ENCODE results near the gene STC2.
"Not testable (repeated sequence)": the region's sequence is repeated elsewhere in the genome, so short reads cannot be mapped to it uniquely, and the experiment has no call there.

STC2 gene

DNA sequence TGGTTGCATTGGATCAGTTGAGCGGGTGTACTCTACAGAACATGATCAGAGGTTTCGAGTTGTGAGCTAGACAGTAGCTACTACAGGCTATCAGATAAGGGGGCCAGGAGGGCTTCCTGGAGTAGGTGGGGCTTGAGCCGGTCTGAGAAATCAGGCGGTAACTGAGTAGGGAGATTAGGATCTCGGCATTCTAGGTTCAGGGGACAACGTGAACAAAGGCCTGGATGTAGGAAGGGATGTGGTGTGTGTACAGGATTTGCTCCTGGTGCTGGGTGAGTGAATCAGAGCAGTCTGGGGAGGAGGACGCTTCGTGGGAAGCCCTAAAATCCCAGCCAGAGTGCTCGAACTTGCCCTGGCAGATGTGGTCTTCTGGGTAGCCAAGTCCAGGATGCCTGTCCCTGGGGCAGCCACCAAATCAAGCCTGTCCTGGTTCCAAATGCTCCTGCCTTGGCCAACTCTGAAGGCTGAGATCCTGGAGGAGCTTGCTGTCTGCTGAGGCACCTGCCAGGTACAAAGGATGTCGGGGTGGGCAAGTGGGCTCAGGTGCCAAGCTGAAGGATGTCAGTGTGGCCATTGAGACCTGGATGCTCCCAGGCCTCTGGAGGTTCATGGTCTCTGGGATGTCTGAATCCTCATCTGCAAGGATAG, 33.4 kb downstream of the STC2 start:
- DNase-seq (ENCODE audit: low spot score), result no peak

DNA sequence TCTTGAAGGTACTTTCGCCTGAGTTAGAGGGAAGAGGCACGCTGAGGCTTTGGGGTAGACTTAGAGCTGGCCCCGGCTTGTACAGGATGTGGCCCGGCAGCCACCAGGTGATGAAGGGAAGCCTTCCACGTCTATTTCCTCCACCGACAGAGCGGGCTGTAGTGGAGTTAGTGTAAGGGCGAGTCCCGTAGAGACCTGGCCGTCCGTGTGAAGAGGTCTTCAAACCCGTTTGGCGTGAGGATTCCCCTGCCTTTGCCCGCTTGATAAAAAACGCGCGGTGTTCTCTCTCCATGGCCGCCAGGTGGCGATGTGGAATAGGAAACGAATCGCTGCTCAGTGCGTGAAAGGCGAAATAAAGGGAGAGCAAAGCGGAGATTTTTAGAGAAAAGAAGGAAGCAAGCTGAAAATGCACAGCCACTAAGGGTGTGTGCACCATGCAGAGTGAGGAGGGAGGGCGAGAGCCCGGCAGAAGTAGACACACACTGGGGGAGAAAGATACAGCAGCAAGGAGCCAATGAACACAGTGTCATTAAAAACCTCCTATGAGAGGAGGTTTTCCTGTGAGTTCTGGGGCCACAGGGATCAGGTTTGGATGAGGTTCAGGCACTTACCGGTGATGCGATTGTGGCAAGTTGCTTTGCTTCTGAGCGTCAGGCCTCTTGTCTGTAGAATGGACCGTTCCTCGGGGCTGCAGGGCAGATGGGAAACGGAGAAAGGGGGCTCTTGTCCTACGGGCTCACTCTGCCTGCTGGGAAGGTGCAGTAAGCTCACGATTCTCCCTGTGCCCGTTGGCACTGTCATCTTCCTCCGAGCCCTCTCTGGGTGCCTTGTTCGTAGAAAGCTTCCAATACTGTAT, 34.2 kb downstream of the STC2 start:
- DNase-seq (ENCODE audit: low spot score), result peak; percentile 53

DNA sequence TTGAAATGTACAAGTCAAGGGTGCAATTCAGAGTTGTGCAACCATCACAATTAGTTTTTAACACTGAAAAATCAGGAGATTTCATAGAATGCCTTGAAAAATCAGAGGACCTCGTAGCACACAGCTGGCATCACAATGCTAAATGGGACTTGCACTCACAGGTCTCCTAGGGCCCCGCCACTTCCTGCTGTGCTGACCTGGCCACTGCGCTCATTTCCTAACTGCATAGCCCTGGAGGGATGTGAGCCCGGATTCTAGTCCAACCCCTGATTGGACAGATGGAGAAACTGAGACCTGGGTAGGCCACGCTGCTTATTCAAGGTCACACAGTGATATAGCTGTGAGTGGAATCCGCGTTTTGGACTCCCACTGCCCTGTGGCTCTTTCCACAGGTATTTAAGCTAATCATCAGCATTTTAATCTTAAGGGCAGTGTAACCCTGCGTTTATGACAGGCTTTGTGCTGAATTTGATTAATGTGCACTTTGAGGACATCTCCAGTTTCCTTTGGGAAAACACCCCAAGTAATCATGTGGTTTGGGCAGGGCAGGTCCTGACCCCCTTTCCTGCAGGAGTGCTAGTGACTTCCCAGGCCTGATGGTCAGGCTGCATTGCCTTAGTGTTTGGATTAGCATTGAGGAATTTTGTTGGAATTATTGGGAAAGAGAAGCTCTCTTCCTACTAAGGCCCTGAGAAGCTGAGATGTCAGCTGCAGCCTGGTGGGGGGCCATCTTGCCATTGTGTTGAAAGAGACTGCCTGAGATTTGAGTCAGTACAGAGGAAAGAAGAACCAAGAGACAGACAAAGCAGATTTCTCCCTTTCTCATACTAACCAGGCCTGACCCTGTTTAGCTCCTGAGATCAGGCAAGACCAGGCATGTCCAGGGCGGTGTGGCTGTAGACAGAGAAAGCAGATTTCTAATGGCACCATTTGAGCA, 36.2 kb downstream of the STC2 start:
- no peak for DNase-seq (ENCODE audit: low spot score)

- no peak for DNase-seq (ENCODE audit: low spot score)
Measured at GRCh38 chr5:173290477-173291131, 37.6 kb downstream of the STC2 start.

DNA sequence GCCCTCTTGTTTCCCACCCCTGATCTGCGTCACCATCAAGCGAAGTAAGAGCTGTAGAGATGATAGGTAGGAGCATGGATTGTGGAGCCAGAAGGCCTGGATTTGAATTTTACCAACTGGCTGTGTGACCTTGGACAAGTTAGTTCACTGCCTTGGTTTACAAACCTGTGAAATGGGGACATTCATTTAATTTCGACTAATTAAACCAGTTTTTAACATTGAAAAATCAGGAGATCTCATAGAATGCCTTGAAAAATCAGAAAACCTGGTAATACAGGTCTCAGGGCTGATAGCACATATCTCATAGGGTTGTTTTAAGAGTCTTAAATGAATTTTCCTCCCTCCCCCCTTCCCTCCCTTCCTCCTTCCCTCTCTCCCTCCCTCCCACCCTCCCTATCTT, 38.8 kb downstream of the STC2 start:
- DNase-seq (ENCODE audit: low spot score), result no peak

GRCh38 chr5:173288632-173289031, 39.6 kb downstream of the STC2 start:
- DNase-seq (ENCODE audit: low spot score), result no peak

DNA sequence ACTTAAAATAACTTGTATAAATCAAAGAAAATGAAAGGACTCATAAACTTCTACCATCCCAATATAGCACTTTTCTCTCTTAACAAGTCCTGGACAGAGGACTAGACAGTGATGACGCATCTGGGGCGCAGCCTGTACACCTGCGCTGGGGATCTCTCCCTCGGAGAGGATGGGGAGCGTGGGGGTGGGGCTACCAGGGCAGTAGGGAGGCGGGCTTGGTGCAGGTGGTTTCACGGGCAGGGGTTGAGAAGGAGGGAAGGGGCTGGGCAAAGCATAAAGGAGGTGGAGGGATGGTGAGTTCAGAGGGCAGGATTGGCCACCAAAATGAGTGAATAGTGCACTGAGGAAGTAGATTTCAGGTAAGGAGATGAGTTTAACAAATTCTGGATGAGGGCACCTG, 41.1 kb downstream of the STC2 start:
- DNase-seq (ENCODE audit: low spot score), result no peak

DNA sequence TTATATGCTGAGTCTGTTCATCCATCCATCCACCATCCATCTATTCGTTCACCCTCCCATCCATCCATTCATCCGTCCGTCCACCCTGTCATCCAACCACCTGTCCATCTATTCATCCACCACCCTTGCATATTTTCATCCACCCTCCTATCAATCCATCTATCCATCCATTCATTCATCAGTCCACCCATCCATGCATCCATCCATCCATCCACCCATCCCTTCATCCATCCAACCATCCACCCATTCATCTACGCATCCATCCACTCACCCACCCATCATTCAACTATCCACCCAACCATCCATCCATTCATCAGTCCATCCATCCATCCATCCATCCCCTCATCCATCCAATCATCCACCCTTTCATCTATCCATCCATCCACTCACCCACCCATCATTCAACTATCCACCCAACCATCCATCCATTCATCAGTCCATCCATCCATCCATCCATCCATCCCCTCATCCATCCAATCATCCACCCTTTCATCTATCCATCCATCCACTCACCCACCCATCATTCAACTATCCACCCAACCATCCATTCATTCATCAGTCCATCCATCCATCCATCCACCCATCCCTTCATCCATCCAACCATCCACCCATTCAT, 43.8 kb downstream of the STC2 start:
- DNase-seq (ENCODE audit: low spot score), result not testable (repeated sequence)

DNA sequence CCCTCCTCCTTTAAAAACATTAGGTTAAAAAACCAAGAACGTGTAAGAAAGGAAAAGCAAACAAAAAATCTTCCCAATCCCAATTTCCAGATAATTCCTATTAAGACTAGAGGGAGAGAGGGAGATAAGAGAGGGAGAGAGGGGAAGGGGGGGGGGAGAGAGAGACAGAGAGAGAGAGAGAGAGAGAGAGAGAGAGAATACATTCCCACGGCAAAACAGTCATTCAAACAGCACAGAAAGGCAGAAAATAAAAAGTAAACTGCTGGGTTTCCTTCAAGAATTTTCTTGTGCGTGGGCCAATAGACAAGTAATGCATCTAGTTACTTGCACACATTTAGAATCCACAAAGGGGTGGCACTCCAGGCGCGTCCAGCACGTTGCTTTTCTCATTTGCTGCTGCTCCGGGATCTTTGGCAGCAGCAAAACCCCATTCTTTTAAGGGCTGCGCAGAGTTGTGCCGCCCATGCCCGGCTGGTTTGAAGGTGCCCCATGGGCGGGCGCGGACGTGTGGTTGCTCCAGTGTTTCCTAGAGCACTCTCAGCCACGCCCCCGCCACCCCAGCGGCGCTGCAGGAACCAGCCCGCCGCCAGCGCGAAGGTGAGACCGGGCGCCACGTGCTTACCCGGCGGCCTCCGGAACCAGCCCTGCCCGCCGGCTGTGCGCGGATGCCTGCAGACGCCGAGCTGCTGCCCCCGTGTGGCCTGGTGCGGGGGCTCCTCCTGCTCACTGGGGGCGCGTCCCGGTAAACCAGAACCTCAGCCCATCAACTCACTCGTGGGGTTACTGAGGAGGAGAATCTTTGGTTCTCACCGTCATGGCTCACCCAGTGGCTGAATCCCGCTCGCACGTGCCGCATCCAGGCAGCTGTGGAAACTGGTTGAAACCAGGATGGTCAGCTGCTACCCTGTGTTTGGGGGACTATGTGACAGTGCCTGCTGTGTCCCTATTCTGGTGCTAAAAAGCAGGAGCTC, 44.6 kb downstream of the STC2 start:
- DNase-seq (ENCODE audit: low spot score), result peak; percentile 40

DNA sequence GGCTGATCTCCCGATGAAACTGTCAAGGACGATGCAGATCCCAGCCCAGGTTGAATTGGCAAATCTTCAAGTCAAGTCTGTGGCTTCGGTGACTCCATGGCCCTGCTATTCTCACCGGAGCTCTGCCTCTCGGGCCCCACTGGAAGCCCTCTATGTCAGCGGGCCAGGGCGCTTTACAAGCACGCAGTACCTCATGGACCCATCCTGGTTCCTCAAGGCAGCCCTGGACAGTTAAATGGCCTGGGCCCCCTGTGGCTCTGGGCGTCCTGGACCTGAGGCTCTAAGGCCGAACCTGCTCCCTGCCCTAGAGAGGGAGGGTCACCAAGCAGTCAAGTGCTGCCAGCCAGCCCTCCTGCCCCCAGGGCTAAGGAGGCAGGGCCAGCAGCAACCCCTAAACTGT, 45.3 kb downstream of the STC2 start:
- DNase-seq (ENCODE audit: low spot score), result no peak

DNA sequence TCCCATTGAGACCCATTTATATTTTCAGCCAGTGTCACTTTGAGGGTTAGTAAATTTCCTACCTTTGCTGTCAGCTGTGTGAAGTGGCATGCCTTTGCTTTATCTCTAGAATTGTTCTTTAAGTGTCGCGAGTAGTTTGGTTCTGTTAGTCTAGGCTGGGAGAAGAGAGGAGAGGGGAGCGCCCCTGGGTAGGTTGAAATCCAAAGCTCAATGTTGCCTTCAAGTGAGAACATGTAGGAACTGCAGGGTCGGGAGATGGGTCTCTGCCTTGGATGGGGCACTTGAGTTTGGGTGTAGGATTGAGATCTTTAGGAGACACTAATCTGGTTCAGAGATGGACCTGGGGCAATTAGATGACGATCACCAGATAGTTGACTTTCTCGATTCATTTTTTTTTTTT, 46.3 kb downstream of the STC2 start:
- DNase-seq (ENCODE audit: low spot score), result no peak

DNA sequence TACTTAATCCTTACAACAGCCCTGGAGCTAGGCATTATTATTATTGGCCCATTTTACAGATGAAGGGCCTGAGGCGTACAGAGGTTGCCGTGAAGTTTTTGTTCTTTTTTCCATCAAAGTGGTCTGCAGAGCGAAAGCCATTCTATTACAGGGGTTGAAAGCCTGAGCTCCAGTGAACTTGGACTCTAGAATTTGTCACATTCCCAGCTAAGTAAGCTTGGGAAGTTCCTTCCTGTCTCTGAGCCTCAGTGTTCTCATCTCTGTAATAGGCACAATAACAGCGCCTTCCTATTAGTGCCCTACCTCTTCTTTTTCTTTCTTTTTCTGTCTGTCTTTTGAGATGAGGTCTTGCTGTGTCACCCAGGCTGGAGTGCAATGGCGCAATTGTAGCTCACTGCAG, 49.0 kb downstream of the STC2 start:
- DNase-seq (ENCODE audit: low spot score), result no peak

DNA sequence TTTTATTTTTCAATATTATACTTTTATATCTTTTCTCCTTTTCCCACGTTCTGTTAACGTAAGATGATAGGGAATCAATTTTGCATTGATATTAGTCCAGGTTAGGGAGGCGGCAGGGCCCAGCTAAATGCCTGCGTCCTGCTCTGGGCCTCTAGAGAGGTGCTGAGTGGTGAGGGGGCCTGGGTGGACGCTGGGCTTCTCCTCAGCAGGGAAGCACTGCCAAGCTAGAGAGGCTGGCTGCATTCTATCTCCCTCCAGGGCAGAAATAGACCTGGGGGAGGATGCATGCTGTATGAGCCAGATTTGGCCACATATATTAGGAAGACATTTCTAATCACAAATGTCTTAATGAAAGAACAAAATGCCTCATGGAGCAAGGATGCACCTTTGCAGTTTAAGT, 49.6 kb downstream of the STC2 start:
- no peak for DNase-seq (ENCODE audit: low spot score)

DNA sequence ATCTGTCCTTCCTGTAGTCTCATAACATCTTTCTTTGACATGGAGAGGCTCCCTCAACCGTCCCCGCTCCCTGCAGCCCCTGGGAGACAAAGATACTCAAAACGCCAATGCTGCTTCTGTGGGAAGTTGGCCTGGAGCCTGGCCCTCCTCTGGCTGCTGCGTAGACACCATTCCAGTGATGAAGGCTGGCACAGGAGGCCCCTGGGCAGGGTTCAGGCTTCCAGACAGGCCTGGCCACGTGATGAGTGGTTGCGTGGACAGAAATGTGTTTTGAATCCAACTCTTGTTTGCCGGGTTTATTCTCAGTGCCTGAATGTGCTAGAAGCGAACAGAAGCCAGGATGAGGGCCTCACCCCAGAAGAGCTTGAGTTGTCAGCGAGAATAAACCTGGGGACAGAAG, 50.0 kb downstream of the STC2 start:
- DNase-seq (ENCODE audit: low spot score), result no peak

DNA sequence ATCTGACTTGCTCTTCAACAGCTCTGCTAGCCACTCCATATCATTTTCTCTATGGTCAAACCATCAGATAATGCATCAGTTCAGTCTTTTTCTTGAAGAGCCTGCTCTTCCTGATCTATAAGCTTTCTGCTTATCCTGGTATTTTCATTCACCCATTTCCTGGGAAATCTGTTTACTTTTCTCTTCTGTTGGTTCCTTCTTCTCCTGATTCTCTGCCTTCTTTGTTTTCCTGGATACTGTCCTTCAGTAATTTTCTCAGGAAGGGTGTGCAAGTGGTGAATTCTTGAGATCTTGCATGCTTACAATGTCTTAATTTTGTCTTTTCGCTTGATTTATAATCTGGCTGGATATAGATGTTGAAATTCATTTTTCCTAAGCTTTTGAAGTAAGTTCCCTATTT, 53.4 kb downstream of the STC2 start:
- DNase-seq (ENCODE audit: low spot score), result no peak

- no peak for DNase-seq (ENCODE audit: low spot score)
Measured at GRCh38 chr5:173271419-173271818, 56.8 kb downstream of the STC2 start.

GRCh38 chr5:173268750-173269432, 59.3 kb downstream of the STC2 start:
- DNase-seq (ENCODE audit: low spot score), result no peak

DNA sequence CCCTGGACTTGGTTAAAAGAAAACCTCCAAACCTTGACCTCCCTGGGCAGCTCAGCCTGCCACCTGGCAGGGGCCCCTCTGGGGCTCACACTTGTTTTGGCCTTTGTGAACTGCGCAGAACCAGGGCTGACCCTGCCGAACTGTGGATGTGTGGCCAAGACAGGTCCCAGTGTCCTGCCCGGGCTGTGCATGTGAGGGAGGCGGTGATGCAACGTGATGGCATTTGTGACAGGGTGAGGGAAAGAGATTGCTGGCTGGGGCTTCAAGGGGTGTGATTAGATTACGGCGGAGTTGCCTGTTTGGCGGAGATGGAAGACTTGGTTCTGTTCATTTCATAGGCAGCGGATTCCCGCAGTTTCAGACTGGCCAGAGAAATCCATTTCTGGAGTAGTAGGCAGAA, 62.8 kb downstream of the STC2 start:
- no peak for DNase-seq (ENCODE audit: low spot score)
